Measurements from ENCODE around the gene ADA. TPM values are rescaled to one million over a fixed set of nuclear protein-coding genes. Genes with fewer than 3 reads are reported as not detected.

ADA gene
- total and polyA plus RNA-seq, 9 of the 15 experiments (the other 6 are each of a cell fraction or from before 2014, with no cell fraction given) = 2.4 to 26.1 (median 5.3) TPM

DNA sequence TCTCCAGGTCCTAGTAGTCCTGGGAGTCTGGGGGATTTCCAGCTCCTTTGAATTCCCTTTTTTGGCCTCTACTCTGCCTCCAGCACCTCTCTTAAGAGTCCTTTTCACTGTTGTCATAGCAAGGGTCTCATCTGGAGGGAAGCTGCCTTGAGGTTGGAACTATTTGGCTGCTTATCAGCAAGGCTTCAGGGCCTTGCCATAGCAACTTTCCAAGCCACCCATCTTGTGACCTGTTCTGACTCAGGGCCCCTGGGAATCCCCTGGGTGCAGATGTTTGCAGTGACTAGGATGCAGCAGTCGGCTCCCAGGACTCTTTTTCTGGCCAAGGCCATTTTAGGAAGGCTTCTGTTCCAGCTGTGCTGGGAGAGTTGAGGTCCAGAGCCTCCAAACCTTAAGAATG lies 56.8 kb downstream of the ADA start (continued):
- TF ChIP-seq, protein P1, sequence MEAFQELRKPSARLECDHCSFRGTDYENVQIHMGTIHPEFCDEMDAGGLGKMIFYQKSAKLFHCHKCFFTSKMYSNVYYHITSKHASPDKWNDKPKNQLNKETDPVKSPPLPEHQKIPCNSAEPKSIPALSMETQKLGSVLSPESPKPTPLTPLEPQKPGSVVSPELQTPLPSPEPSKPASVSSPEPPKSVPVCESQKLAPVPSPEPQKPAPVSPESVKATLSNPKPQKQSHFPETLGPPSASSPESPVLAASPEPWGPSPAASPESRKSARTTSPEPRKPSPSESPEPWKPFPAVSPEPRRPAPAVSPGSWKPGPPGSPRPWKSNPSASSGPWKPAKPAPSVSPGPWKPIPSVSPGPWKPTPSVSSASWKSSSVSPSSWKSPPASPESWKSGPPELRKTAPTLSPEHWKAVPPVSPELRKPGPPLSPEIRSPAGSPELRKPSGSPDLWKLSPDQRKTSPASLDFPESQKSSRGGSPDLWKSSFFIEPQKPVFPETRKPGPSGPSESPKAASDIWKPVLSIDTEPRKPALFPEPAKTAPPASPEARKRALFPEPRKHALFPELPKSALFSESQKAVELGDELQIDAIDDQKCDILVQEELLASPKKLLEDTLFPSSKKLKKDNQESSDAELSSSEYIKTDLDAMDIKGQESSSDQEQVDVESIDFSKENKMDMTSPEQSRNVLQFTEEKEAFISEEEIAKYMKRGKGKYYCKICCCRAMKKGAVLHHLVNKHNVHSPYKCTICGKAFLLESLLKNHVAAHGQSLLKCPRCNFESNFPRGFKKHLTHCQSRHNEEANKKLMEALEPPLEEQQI (IDR thresholded peaks at IDR 0.05) = no peak
- TF ChIP-seq ILF3 (IDR thresholded peaks at IDR 0.05; ENCODE audit: borderline replicate concordance) (no peak), FOXJ2 (tag; IDR thresholded peaks at IDR 0.05) (peak; percentile 98), ZKSCAN8 (CRISPR knock-in tag; IDR thresholded peaks at IDR 0.05) (no peak), ZNF384 (IDR thresholded peaks at IDR 0.05; ENCODE audit: low read depth, low read length) (no peak), ZFX (CRISPR knock-in tag; IDR thresholded peaks at IDR 0.05) (peak; percentile 58), ZNF41 (CRISPR knock-in tag; conservative IDR thresholded peaks at IDR 0.05) (no peak), SMARCE1 (IDR thresholded peaks at IDR 0.05) (peak; percentile 18; the same call in 1 of the 2 replicates), TCF3 (CRISPR knock-in tag; IDR thresholded peaks at IDR 0.05) (0 out of 2 replicates have a peak, but pooled peaks have one; percentile 46), JUND (IDR thresholded peaks at IDR 0.05; ENCODE audit: borderline replicate concordance, low read depth, low read length) (peak; percentile 54; the same call in 1 of the 2 replicates), JUND (tag; IDR thresholded peaks at IDR 0.05; ENCODE audit: borderline replicate concordance, low read depth, low read length) (no peak; the same call in 2 of the 3 replicates), FOSL1 (tag; conservative IDR thresholded peaks at IDR 0.05) (peak; percentile 87), RBM34 (IDR thresholded peaks at IDR 0.05; ENCODE audit: borderline replicate concordance, insufficient read depth, low read length) (no peak), TEAD1 (CRISPR knock-in tag; IDR thresholded peaks at IDR 0.05) (peak in 1 of 2 experiments; percentile 17; a peak in 1 of 4 replicates)
- TF ChIP-seq, protein P2, sequence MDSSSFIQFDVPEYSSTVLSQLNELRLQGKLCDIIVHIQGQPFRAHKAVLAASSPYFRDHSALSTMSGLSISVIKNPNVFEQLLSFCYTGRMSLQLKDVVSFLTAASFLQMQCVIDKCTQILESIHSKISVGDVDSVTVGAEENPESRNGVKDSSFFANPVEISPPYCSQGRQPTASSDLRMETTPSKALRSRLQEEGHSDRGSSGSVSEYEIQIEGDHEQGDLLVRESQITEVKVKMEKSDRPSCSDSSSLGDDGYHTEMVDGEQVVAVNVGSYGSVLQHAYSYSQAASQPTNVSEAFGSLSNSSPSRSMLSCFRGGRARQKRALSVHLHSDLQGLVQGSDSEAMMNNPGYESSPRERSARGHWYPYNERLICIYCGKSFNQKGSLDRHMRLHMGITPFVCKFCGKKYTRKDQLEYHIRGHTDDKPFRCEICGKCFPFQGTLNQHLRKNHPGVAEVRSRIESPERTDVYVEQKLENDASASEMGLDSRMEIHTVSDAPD (CRISPR knock-in tag; IDR thresholded peaks at IDR 0.05) = no peak
- TF ChIP-seq, protein P3, sequence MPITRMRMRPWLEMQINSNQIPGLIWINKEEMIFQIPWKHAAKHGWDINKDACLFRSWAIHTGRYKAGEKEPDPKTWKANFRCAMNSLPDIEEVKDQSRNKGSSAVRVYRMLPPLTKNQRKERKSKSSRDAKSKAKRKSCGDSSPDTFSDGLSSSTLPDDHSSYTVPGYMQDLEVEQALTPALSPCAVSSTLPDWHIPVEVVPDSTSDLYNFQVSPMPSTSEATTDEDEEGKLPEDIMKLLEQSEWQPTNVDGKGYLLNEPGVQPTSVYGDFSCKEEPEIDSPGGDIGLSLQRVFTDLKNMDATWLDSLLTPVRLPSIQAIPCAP (CRISPR knock-in tag; IDR thresholded peaks at IDR 0.05; ENCODE audit: borderline replicate concordance) = no peak
- TF ChIP-seq, protein P4, sequence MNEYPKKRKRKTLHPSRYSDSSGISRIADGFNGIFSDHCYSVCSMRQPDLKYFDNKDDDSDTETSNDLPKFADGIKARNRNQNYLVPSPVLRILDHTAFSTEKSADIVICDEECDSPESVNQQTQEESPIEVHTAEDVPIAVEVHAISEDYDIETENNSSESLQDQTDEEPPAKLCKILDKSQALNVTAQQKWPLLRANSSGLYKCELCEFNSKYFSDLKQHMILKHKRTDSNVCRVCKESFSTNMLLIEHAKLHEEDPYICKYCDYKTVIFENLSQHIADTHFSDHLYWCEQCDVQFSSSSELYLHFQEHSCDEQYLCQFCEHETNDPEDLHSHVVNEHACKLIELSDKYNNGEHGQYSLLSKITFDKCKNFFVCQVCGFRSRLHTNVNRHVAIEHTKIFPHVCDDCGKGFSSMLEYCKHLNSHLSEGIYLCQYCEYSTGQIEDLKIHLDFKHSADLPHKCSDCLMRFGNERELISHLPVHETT (CRISPR knock-in tag; conservative IDR thresholded peaks at IDR 0.05 in 1 of 2, IDR thresholded peaks at IDR 0.05 in 1 of 2) = peak in 1 of 2 experiments; percentile 35; a peak in 1 of 4 replicates
- TF ChIP-seq, protein P5, sequence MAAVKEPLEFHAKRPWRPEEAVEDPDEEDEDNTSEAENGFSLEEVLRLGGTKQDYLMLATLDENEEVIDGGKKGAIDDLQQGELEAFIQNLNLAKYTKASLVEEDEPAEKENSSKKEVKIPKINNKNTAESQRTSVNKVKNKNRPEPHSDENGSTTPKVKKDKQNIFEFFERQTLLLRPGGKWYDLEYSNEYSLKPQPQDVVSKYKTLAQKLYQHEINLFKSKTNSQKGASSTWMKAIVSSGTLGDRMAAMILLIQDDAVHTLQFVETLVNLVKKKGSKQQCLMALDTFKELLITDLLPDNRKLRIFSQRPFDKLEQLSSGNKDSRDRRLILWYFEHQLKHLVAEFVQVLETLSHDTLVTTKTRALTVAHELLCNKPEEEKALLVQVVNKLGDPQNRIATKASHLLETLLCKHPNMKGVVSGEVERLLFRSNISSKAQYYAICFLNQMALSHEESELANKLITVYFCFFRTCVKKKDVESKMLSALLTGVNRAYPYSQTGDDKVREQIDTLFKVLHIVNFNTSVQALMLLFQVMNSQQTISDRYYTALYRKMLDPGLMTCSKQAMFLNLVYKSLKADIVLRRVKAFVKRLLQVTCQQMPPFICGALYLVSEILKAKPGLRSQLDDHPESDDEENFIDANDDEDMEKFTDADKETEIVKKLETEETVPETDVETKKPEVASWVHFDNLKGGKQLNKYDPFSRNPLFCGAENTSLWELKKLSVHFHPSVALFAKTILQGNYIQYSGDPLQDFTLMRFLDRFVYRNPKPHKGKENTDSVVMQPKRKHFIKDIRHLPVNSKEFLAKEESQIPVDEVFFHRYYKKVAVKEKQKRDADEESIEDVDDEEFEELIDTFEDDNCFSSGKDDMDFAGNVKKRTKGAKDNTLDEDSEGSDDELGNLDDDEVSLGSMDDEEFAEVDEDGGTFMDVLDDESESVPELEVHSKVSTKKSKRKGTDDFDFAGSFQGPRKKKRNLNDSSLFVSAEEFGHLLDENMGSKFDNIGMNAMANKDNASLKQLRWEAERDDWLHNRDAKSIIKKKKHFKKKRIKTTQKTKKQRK (IDR thresholded peaks at IDR 0.05; ENCODE audit: borderline replicate concordance, low read depth, low read length) = no peak
